DOHH2 (cell line): ENCODE measurements around the gene PRCC.

Experiments
- H3F3A ChIP-seq: fragments of 200-600 bp; sonication (generic), shearing (Covaris generic); 2 replicates; pipeline ENCODE4 v1.6.0; 2016; ENCODE audit warnings: antibody characterized with exemption, mild to moderate bottlenecking; ENCODE audit not compliant: control insufficient read depth, insufficient read depth
- H3K27ac ChIP-seq: fragments of 200-600 bp; sonication (generic); 2 replicates; pipeline ENCODE4 v1.5.1; 2014; ENCODE audit warnings: low read depth, mild to moderate bottlenecking, low read length, moderate library complexity
- H3K27me3 ChIP-seq: fragments of 200-600 bp; sonication (generic); 2 replicates; pipeline ENCODE4 v1.6.1; 2014; ENCODE audit warnings: mild to moderate bottlenecking, low read length, mixed read lengths; ENCODE audit not compliant: control insufficient read depth
- H3K36me3 ChIP-seq: fragments of 200-600 bp; sonication (generic); 2 replicates; pipeline ENCODE4 v1.6.1; 2014; ENCODE audit warnings: mild to moderate bottlenecking, low read length, moderate library complexity, mixed read lengths; ENCODE audit not compliant: control insufficient read depth
- H3K4me1 ChIP-seq: fragments of 200-600 bp; sonication (generic); 2 replicates; pipeline ENCODE4 v1.6.1; 2014; ENCODE audit warnings: mild to moderate bottlenecking, low read length, mixed read lengths; ENCODE audit not compliant: control insufficient read depth
- H3K4me2 ChIP-seq: fragments of 200-600 bp; sonication (generic); 2 replicates; pipeline ENCODE4 v1.6.0; 2014; ENCODE audit warnings: mild to moderate bottlenecking, low read length, moderate library complexity
- H3K4me3 ChIP-seq: fragments of 200-600 bp; sonication (generic); 2 replicates; pipeline ENCODE4 v1.5.1; 2014; ENCODE audit warnings: mild to moderate bottlenecking, low read length, mixed read lengths
- H3K79me2 ChIP-seq: fragments of 200-600 bp; sonication (generic); 2 replicates; pipeline ENCODE4 v1.6.1; 2014; ENCODE audit warnings: mild to moderate bottlenecking, low read length, mixed read lengths; ENCODE audit not compliant: control insufficient read depth
- H3K9me2 ChIP-seq: fragments of 200-600 bp; sonication (generic); replicated peaks from 2 replicates; pipeline ENCODE4 v1.6.1; 2014; ENCODE audit warnings: mild to moderate bottlenecking, low read length, mixed read lengths; ENCODE audit not compliant: control insufficient read depth
- H3K9me3 ChIP-seq: fragments of 200-600 bp; sonication (generic); 2 replicates; pipeline ENCODE4 v1.6.1; 2014; ENCODE audit warnings: antibody characterized with exemption, low read length, mixed read lengths; ENCODE audit not compliant: control insufficient read depth, insufficient read depth
- H4K20me1 ChIP-seq: fragments of 200-600 bp; sonication (generic); 2 replicates; pipeline ENCODE4 v1.6.0; 2014; ENCODE audit warnings: low read depth, mild to moderate bottlenecking, antibody characterized with exemption, low read length, moderate library complexity; ENCODE audit not compliant: control insufficient read depth, insufficient read depth
- CTCF ChIP-seq: fragments of 200-600 bp; sonication (generic); IDR thresholded peaks from one replicate; pipeline ENCODE4 v1.5.1; 2014; ENCODE audit warnings: antibody characterized with exemption, mild to moderate bottlenecking, low read depth, low read length; ENCODE audit not compliant: poor library complexity, severe bottlenecking
- EZH2phosphoT487 ChIP-seq: fragments of 200-600 bp; sonication (generic); IDR thresholded peaks from 2 replicates; pipeline ENCODE4 v1.6.1; 2017; ENCODE audit warnings: borderline replicate concordance, mild to moderate bottlenecking, antibody characterized with exemption, low read length, moderate library complexity, mixed read lengths

Gene PRCC

GRCh38 chr1:156803086-156803851 lies 35.9 kb downstream of the PRCC start:
- H4K20me1 ChIP-seq = no peaks in the 10 kb centered on the region
- H3K27me3 ChIP-seq = no peaks in the 10 kb centered on the region
- H3F3A ChIP-seq = no peaks in the 10 kb centered on the region
- no peak overlapping the region for H3K4me2 ChIP-seq
- H3K9me2 ChIP-seq = no peaks in the 10 kb centered on the region
- TF ChIP-seq EZH2phosphoT487 (no peak), CTCF (no peak)
- no peaks in the 10 kb centered on the region for H3K9me3 ChIP-seq
- H3K79me2 ChIP-seq = no peaks in the 10 kb centered on the region
- H3K4me3 ChIP-seq = no peak overlapping the region
- peaks cover 10% of the 10 kb centered on the region for H3K4me1 ChIP-seq
- H3K36me3 ChIP-seq = peaks cover 31% of the 10 kb centered on the region
- no peak overlapping the region for H3K27ac ChIP-seq

GRCh38 chr1:156804026-156804425 lies 36.7 kb downstream of the PRCC start:
- Histone ChIP-seq H4K20me1 (no peaks in the 10 kb centered on the region), H3K27me3 (no peaks in the 10 kb centered on the region), H3K4me1 (peaks cover 10% of the 10 kb centered on the region), H3F3A (no peaks in the 10 kb centered on the region), H3K27ac (no peak overlapping the region), H3K9me2 (no peaks in the 10 kb centered on the region), H3K36me3 (peaks cover 25% of the 10 kb centered on the region), H3K4me3 (no peak overlapping the region), H3K9me3 (no peaks in the 10 kb centered on the region), H3K4me2 (no peak overlapping the region), H3K79me2 (no peaks in the 10 kb centered on the region)
- TF ChIP-seq EZH2phosphoT487 (no peak), CTCF (no peak)

- H3K79me2 ChIP-seq = no peaks in the 10 kb centered on the region
- no peaks in the 10 kb centered on the region for H3K27me3 ChIP-seq
- TF ChIP-seq EZH2phosphoT487 = no peak
- no peak for TF ChIP-seq CTCF
- peaks cover 20% of the 10 kb centered on the region for H3K36me3 ChIP-seq
- H3K9me3 ChIP-seq = no peaks in the 10 kb centered on the region
- no peak overlapping the region for H3K27ac ChIP-seq
- no peaks in the 10 kb centered on the region for H4K20me1 ChIP-seq
- H3K9me2 ChIP-seq = no peaks in the 10 kb centered on the region
- H3K4me1 ChIP-seq = peaks cover 10% of the 10 kb centered on the region
- H3F3A ChIP-seq = no peaks in the 10 kb centered on the region
- H3K4me3 ChIP-seq = no peak overlapping the region
- no peak overlapping the region for H3K4me2 ChIP-seq
These were observed 37.4 kb downstream of the PRCC start for GRCh38 chr1:156804572-156805243.
